Retinal pigment epithelial cell (primary cell): ENCODE measurements around the gene LDLRAD3.

Source experiments
- DNase-seq: peaks from one replicate; pipeline ENCODE4 v3.0.0-alpha.2; 2010; ENCODE audit warnings: low read depth
- H3K4me3 ChIP-seq: 2 replicates; pipeline ENCODE4 v1.5.1; 2011; ENCODE audit warnings: mild to moderate bottlenecking, low read length, control low read depth, moderate library complexity
- TF ChIP-seq, protein P1 (sequence below): conservative IDR thresholded peaks from 2 replicates; pipeline ENCODE4 v1.5.1; 2011; ENCODE audit warnings: low read depth, low read length, control low read depth, inconsistent platforms

LDLRAD3 gene

DNA sequence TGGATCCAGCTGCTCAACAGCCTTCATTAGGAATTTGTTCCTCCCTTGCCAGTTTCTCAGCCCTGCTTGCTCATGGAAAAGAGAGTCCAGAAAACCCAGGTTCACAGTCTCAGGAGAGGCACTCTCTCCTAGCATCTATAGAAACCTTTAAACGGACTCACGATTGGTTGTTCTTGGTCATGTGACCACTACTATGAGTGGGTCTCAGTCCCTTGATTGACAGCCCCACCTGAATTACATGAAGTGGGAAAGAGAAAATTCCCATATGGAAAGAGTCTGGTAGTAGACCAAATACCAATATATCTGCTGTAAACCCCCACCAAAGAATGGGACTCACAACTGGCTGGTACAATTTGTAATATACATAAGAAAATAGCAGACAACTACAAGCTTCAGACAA, 291.0 kb downstream of the LDLRAD3 start:
- TF ChIP-seq, protein P1, sequence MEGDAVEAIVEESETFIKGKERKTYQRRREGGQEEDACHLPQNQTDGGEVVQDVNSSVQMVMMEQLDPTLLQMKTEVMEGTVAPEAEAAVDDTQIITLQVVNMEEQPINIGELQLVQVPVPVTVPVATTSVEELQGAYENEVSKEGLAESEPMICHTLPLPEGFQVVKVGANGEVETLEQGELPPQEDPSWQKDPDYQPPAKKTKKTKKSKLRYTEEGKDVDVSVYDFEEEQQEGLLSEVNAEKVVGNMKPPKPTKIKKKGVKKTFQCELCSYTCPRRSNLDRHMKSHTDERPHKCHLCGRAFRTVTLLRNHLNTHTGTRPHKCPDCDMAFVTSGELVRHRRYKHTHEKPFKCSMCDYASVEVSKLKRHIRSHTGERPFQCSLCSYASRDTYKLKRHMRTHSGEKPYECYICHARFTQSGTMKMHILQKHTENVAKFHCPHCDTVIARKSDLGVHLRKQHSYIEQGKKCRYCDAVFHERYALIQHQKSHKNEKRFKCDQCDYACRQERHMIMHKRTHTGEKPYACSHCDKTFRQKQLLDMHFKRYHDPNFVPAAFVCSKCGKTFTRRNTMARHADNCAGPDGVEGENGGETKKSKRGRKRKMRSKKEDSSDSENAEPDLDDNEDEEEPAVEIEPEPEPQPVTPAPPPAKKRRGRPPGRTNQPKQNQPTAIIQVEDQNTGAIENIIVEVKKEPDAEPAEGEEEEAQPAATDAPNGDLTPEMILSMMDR, result no peak
- DNase-seq, result no peak
- H3K4me3 ChIP-seq, result no peak overlapping the region

DNA sequence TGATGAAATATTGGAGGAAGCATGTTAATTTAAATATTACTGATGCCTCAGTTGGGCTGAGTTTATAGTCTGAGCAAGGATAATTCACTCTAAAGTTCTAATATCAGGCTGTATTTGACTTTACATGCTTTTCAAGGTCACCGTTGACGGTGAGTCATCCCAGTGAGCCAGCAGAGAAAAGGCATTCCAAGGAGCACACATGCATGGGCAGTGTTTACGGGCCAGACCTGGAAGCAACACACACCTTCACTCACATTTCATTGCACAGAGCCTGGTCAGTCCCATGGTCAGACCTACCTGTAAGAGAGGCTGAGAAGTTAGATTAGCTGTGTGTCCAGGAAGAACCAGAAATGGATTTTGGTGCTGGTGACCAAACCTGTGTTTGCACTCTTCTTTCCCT, 291.9 kb downstream of the LDLRAD3 start:
- TF ChIP-seq, protein P1, result no peak
- no peak for DNase-seq
- H3K4me3 ChIP-seq, result no peak overlapping the region

DNA sequence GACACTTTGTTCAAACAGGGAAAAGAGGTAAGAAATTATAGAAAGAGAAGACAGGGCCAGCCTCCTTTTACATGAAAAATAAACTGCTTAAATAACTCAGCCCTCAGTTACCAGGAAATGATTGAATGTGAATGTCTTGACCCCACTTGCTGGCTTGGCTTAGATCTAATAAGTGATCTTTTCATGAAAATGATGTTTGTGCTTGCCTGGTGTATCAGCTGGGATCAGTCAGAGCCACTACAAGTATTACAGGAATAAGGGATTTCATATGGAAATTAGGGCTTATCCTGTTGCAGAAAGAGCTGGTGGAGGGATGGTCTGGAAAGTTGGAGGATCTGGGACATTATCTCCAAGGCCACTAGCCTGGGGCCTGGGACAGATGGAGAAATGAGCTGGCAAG, 293.5 kb downstream of the LDLRAD3 start:
- no peak overlapping the region for H3K4me3 ChIP-seq
- no peak for DNase-seq
- TF ChIP-seq, protein P1, result no peak

DNA sequence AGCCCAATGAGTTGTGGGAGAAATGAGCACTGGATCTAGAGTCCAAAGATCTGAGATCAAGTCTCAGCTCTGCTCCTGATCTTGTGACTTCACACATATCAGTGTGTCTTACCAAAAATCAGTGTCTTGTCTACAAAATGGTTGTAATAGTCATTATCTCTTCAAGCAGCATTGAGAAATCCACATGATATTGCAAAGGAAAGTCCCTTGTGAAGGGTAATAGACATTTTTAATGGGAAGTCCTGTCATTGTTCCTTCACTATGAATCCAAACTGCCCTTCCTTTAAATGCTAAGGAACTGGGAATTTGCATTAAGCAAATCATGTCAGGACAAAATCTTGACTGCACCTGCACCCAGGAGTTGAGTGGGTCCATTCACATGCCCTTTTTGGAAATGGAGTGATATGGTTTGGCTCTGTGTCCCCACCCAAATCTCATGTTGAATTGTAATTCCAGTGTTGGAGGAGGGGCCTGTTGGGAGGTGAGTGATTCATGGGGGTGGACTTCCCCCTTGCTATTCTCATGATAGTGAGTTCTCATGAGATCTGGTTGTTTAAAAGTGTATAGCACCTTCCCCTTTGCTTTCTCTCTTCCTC, 294.3 kb downstream of the LDLRAD3 start:
- TF ChIP-seq, protein P1, result no peak
- H3K4me3 ChIP-seq, result no peak overlapping the region
- DNase-seq, result no peak

DNA sequence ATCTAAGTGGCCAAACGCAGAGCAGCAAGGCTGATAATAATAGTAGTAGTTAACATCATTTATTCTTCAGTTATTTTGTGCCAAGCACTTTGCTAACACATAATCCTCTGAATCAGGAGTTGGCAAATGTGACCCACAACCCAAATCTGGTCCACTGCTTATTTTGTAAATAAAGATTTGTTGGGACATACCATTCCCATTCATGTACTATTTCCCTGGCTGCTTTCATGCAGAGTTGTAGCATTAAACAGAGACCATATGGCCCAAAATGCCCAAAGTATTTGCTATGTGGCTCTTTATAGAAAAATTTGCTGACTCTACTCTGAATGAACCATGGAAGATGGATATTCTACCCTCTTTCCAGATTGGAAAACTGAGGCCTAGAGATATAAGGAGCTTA, 295.0 kb downstream of the LDLRAD3 start:
- DNase-seq, result no peak
- TF ChIP-seq, protein P1, result no peak
- no peak overlapping the region for H3K4me3 ChIP-seq

DNA sequence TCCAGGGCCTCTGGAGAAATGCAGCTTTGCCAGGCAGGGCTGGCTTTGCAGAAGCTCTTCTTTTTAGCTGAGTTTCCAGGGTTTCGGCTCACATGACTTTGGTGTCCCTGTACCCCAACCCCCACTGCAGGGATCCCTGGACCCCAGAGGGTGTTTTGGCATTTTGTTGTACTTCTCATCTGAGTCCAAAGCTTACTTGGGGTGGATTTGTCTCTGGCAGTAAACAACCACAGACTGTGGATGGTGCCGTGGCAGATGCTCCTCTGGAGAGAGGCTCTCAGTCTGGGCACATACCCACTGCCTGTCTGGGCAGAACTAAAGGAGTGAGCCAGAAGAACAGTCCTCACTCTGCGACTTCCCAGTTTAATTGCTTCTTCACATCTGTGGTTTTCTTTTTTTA, 295.8 kb downstream of the LDLRAD3 start:
- no peak for DNase-seq
- no peak overlapping the region for H3K4me3 ChIP-seq
- TF ChIP-seq, protein P1, result no peak

DNA sequence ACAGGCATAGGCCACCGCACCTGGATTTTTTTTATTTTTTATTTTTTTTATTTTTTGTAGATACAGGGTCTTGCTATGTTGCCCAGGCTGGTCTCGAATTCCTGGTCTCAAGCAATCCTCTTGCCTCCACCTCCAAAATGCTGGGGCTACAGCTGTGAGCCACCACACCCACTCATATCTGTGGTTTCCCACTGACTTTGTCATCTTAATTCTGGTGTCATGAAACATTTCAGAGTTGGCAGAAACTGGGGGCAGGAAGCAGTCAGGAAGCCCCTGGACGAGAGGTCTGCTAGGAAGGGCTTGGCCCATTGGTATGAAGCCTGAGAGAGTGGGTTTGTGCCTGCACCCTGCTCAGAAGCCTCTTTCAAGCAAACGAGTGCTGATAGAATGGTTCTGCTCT, 296.3 kb downstream of the LDLRAD3 start:
- TF ChIP-seq, protein P1, result no peak
- H3K4me3 ChIP-seq, result no peak overlapping the region
- DNase-seq, result no peak
